IgD-negative memory B cell (primary cell): ENCODE results near the gene UGT1A5. TPM values are rescaled to one million over a fixed set of nuclear protein-coding genes. Genes with fewer than 3 reads are reported as not detected.
"Not testable (repeated sequence)": the region's sequence is repeated elsewhere in the genome, so short reads cannot be mapped to it uniquely, and the experiment has no call there.

ENCODE experiments used
- H3K27ac Mint-ChIP-seq, 3 donors: one replicate each; pipeline ENCODE4 v1.8.0; 2020 to 2022; ENCODE audit warnings: mild to moderate bottlenecking in 3 of 3, mixed read lengths in 3 of 3, moderate library complexity in 1 of 3
- H3K27me3 Mint-ChIP-seq: one replicate; pipeline ENCODE4 v1.8.0; 2021; ENCODE audit warnings: mixed read lengths
- H3K36me3 Mint-ChIP-seq: one replicate; pipeline ENCODE4 v1.8.0; 2020; ENCODE audit warnings: mild to moderate bottlenecking, mixed read lengths
- H3K4me1 Mint-ChIP-seq, 3 donors: one replicate each; pipeline ENCODE4 v1.8.0; 2020 to 2022; ENCODE audit warnings: mixed read lengths in 3 of 3, mild to moderate bottlenecking in 1 of 3
- H3K4me3 Mint-ChIP-seq, 4 donors: one replicate each; pipeline ENCODE4 v1.8.0; 2020 to 2022; ENCODE audit warnings: mild to moderate bottlenecking in 4 of 4, mixed read lengths in 4 of 4, moderate library complexity in 3 of 4
- H3K9me3 Mint-ChIP-seq, 3 donors: one replicate each; pipeline ENCODE4 v1.8.0; 2020 to 2021; ENCODE audit warnings: mixed read lengths in 3 of 3, mild to moderate bottlenecking in 1 of 3
- polyA plus RNA-seq: library from polyadenylated mRNA; unstranded; fragments of 300-500 nt; fragmentation: Illumina TruSeq; gene quantifications from one replicate; pipeline ENCODE4 v1.2.3, GENCODE V29; 2021

UGT1A5 gene
- polyA plus RNA-seq, 1 donor from 2014 or later = not detected

- H3K36me3 Mint-ChIP-seq = no peaks in the 10 kb centered on the region
- H3K27ac Mint-ChIP-seq = no peak overlapping the region
- H3K4me1 Mint-ChIP-seq = no peaks in the 10 kb centered on the region
- H3K27me3 Mint-ChIP-seq = peaks cover 19% of the 10 kb centered on the region
- H3K4me3 Mint-ChIP-seq = no peak overlapping the region
- H3K9me3 Mint-ChIP-seq = peaks cover 7 to 21% (median 16%) of the 10 kb centered on the region in 3 donors
Measured at GRCh38 chr2:233747283-233747544, 34.5 kb downstream of the UGT1A5 start.

- Mint-ChIP-seq H3K27me3 (peaks cover 16% of the 10 kb centered on the region), H3K9me3 (peaks cover 9 to 22% (median 16%) of the 10 kb centered on the region in 3 donors)
- not testable (repeated sequence) for H3K27ac Mint-ChIP-seq, H3K4me1 Mint-ChIP-seq, H3K4me3 Mint-ChIP-seq, H3K36me3 Mint-ChIP-seq
Measured at GRCh38 chr2:233750689-233751088, 38.0 kb downstream of the UGT1A5 start.

GRCh38 chr2:233751212-233752009 lies 38.7 kb downstream of the UGT1A5 start:
- Mint-ChIP-seq H3K27me3 (peaks cover 16% of the 10 kb centered on the region), H3K9me3 (peaks cover 9 to 22% (median 16%) of the 10 kb centered on the region in 3 donors), H3K4me3 (peak overlapping the region in 1 of 4 donors; percentile 40), H3K27ac (peak overlapping the region in 1 of 3 donors; percentile 60)
- not testable (repeated sequence) for H3K36me3 Mint-ChIP-seq, H3K4me1 Mint-ChIP-seq

DNA sequence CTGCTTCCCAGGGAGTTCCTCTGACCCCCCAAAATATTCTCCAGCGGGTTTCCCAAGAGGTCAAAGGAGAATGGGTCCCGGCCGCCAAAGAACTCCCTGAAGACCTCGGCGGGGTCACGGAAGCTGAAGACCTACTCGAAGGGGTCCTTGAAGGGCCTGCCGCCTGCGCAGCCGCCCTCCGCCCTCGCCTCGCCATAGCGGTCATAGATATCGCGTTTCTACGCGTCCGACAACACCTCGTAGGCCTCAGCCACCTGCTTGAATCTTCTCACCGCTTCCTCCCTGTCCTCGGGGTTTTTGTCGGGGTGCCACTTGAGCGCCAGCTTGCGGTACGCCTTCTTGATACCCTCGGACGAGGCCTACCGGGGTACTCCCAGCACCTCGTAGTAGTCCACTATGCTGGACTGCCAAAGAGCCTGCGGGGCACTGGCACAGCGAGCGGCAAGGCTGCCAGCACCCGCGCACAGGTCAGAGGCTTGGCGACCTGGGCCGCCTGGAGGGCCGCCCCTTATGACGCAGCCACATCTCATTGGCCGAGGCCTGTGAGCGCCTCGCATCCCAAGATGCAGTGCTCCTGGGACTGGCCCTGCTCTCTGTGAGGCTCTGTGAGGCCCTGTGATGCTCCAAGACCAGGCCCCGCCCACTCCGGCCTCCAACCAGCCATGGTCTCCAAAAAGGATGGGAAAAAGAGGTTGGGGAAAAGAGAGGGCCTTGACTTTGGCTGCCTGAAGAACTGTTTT lies 42.3 kb downstream of the UGT1A5 start:
- Mint-ChIP-seq H3K4me1 (no peaks in the 10 kb centered on the region), H3K4me3 (no peak overlapping the region), H3K36me3 (peaks cover 2% of the 10 kb centered on the region), H3K27ac (no peak overlapping the region), H3K27me3 (peaks cover 1% of the 10 kb centered on the region), H3K9me3 (peaks cover 6 to 14% (median 12%) of the 10 kb centered on the region in 3 donors)

DNA sequence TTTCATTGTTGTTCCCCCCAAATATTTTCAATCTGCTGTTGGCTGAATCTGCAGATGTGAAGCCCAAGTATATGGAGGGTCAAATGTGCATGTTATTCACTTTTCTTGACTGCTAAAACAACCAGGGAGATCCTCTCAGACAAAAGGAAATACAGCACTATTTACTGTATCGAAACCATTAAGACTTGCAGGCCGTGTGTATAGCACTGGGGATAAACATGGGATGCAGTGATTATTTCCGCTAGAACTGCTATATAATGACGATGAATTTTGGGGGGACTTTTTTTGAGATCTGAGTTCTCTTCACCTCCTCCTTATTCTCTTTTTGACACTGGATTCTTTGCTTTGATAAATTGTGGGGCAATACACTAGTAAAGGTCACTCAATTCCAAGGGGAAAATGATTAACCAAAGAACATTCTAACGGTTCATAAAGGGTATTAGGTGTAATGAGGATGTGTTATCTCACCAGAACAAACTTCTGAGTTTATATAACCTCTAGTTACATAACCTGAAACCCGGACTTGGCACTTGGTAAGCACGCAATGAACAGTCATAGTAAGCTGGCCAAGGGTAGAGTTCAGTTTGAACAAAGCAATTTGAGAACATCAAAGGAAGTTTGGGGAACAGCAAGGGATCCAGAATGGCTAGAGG lies 43.8 kb downstream of the UGT1A5 start:
- H3K9me3 Mint-ChIP-seq = peaks cover 2 to 5% (median 2%) of the 10 kb centered on the region in 3 donors
- no peak overlapping the region for H3K4me3 Mint-ChIP-seq
- H3K36me3 Mint-ChIP-seq = peaks cover 2% of the 10 kb centered on the region
- peaks cover 1% of the 10 kb centered on the region for H3K27me3 Mint-ChIP-seq
- H3K4me1 Mint-ChIP-seq = no peaks in the 10 kb centered on the region
- H3K27ac Mint-ChIP-seq = no peak overlapping the region

- Mint-ChIP-seq H3K4me3 (no peak overlapping the region), H3K27me3 (no peaks in the 10 kb centered on the region), H3K27ac (no peak overlapping the region), H3K9me3 (peaks cover 0 to 2% (median 0%) of the 10 kb centered on the region in 3 donors), H3K36me3 (peaks cover 2% of the 10 kb centered on the region), H3K4me1 (no peaks in the 10 kb centered on the region)
Measured at GRCh38 chr2:233758141-233758540, 45.4 kb downstream of the UGT1A5 start.

GRCh38 chr2:233758849-233759248 lies 46.1 kb downstream of the UGT1A5 start:
- H3K27ac Mint-ChIP-seq = no peak overlapping the region
- no peaks in the 10 kb centered on the region for H3K4me1 Mint-ChIP-seq
- peaks cover 2% of the 10 kb centered on the region for H3K27me3 Mint-ChIP-seq
- H3K9me3 Mint-ChIP-seq = peaks cover 0 to 2% (median 0%) of the 10 kb centered on the region in 3 donors
- peaks cover 2% of the 10 kb centered on the region for H3K36me3 Mint-ChIP-seq
- no peak overlapping the region for H3K4me3 Mint-ChIP-seq

DNA sequence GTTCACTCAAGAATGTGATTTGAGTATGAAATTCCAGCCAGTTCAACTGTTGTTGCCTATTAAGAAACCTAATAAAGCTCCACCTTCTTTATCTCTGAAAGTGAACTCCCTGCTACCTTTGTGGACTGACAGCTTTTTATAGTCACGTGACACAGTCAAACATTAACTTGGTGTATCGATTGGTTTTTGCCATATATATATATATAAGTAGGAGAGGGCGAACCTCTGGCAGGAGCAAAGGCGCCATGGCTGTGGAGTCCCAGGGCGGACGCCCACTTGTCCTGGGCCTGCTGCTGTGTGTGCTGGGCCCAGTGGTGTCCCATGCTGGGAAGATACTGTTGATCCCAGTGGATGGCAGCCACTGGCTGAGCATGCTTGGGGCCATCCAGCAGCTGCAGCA lies 47.3 kb downstream of the UGT1A5 start, which contains the start of gene UGT1A1:
TSS of gene UGT1A1 (plus strand) at position 228 of the 400 bp plus-strand sequence. CDS start at position 246, 18 bp downstream.
- peaks cover 8% of the 10 kb centered on the region for H3K27me3 Mint-ChIP-seq
- H3K36me3 Mint-ChIP-seq = peaks cover 2% of the 10 kb centered on the region
- peaks cover 0 to under 1% (median 0%) of the 10 kb centered on the region in 3 donors for H3K9me3 Mint-ChIP-seq
- no peak within 1 kb of the TSS for H3K4me3 Mint-ChIP-seq
- no peaks in the 10 kb centered on the region for H3K4me1 Mint-ChIP-seq
- H3K27ac Mint-ChIP-seq = no peak within 1 kb of the TSS

DNA sequence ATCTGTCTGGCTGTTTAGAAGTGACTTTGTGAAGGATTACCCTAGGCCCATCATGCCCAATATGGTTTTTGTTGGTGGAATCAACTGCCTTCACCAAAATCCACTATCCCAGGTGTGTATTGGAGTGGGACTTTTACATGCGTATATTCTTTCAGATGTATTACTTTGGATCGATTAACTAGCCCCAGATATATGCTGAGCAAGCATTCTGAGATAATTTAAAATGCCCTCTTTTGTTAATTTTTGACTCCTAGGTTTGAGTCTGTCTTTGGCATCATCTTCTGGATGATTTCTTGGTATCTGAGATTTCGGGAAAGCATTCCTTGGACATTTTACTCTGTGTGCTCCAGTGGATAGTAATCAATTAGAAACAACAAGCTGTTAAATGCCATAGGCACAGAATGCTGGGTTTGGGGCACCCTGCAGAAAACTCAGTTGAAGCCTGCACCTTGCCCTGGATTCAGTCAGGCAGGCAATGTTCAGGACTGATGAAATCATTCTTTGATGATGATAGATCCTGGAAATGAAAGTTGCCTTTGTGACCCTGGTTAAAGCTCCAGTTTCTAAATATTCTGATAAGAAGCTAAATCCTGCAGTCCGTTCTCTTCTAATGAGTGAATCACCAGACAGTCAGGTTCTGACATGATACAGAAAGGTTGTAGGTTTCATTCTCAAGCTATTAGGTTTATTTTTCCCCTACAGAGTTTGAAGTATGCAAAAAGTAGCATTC lies 48.5 kb downstream of the UGT1A5 start:
- no peak overlapping the region for H3K27ac Mint-ChIP-seq
- no peaks in the 10 kb centered on the region for H3K9me3 Mint-ChIP-seq
- H3K27me3 Mint-ChIP-seq = peaks cover 8% of the 10 kb centered on the region
- H3K4me1 Mint-ChIP-seq = no peaks in the 10 kb centered on the region
- H3K36me3 Mint-ChIP-seq = peaks cover 2% of the 10 kb centered on the region
- H3K4me3 Mint-ChIP-seq = no peak overlapping the region

DNA sequence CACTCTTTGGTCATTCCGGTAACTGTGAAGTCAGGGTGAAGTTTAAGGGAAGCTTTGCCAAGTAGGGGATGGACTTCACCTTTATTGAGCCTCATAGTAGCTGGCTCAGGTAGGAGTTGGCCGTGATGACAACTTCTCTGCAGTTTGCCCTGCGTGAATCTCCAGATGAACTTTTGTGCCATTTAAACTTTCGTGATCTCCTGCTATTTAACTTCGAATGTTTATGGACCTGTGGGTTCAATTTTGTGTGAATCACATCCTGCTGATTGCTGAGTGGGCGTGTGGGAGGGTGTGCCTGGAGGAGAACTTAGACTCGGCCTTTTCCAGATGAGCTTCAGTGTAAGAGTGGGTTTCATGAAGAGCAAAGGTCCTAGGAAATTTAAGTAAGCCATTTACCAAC lies 51.6 kb downstream of the UGT1A5 start:
- Mint-ChIP-seq H3K36me3 (no peaks in the 10 kb centered on the region), H3K27ac (no peak overlapping the region), H3K4me3 (no peak overlapping the region), H3K4me1 (no peaks in the 10 kb centered on the region), H3K27me3 (peaks cover 13% of the 10 kb centered on the region), H3K9me3 (peaks cover 0 to 2% (median 0%) of the 10 kb centered on the region in 3 donors)

DNA sequence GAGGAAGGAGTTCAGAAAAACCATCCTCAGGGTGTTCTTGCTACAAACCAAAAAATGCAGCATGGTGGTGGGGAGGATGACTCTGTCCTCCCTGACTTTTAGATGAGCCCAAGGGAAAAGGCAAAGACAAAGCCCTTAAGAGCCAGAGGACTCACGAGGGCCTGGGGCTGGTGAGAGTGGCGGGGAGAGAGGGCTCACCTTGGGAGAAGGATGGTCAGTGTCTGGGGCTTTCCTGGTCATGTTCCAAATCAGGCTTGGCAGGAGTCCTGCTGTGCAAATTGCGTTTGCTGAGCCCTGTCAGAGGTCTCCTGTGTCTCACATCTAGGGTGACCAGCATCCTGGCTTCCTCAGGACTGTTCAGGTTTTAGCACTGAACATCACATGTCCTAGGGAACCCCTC lies 52.1 kb downstream of the UGT1A5 start:
- no peaks in the 10 kb centered on the region for H3K4me1 Mint-ChIP-seq
- H3K27ac Mint-ChIP-seq = no peak overlapping the region
- H3K4me3 Mint-ChIP-seq = no peak overlapping the region
- peaks cover 0 to 2% (median 0%) of the 10 kb centered on the region in 3 donors for H3K9me3 Mint-ChIP-seq
- H3K27me3 Mint-ChIP-seq = peaks cover 13% of the 10 kb centered on the region
- H3K36me3 Mint-ChIP-seq = no peaks in the 10 kb centered on the region

DNA sequence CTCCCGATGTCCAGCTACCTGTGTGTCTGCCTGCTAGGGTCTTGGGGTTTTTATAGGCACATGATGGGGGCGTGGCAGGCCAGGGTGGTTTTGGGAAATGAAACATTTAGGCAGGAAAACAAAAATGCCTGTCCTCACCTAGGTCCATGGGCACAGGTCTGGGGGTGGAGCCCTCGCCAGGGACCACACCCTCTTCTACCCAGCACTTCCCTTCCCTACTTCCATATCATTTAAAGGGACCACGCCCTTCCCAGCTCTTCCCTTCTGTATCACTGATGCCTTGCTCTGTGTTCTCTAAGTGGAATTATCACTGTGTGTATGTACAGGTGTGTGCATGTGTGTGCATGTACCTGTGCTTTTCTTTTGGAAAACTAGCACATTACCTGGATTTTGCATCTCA lies 53.7 kb downstream of the UGT1A5 start:
- H3K4me3 Mint-ChIP-seq = no peak overlapping the region
- no peaks in the 10 kb centered on the region for H3K36me3 Mint-ChIP-seq
- H3K4me1 Mint-ChIP-seq = no peaks in the 10 kb centered on the region
- H3K27me3 Mint-ChIP-seq = peaks cover 13% of the 10 kb centered on the region
- H3K9me3 Mint-ChIP-seq = peaks cover 0 to 2% (median 0%) of the 10 kb centered on the region in 3 donors
- H3K27ac Mint-ChIP-seq = no peak overlapping the region

- peaks cover 0 to 2% (median 2%) of the 10 kb centered on the region in 3 donors for H3K9me3 Mint-ChIP-seq
- H3K36me3 Mint-ChIP-seq = no peaks in the 10 kb centered on the region
- H3K4me3 Mint-ChIP-seq = no peak overlapping the region
- no peak overlapping the region for H3K27ac Mint-ChIP-seq
- peaks cover 13% of the 10 kb centered on the region for H3K27me3 Mint-ChIP-seq
- no peaks in the 10 kb centered on the region for H3K4me1 Mint-ChIP-seq
Measured at GRCh38 chr2:233768076-233768475, 55.4 kb downstream of the UGT1A5 start.

DNA sequence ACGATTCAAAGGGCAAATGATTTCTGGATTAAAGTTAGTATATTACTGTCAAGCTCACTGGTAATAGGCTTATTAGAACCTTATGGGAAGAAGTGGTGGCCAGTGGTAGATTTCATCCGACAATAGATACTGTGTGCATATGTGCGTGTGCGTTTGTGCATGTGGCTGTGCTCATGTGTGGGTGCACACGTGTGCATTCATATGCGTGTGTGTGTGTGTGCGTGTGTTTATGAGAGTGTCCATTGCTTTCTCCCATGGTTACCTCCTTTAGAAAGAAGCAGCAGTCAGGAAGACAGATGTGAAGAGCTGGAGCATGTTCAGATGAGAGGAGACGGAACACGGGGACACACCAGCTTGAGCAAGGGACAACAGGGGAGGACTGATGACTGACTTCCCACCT lies 56.6 kb downstream of the UGT1A5 start:
- no peak overlapping the region for H3K4me3 Mint-ChIP-seq
- H3K9me3 Mint-ChIP-seq = peaks cover 0 to 2% (median 2%) of the 10 kb centered on the region in 3 donors
- no peaks in the 10 kb centered on the region for H3K36me3 Mint-ChIP-seq
- H3K4me1 Mint-ChIP-seq = no peaks in the 10 kb centered on the region
- peak overlapping the region in 1 of 3 donors; percentile 72 for H3K27ac Mint-ChIP-seq
- peaks cover 8% of the 10 kb centered on the region for H3K27me3 Mint-ChIP-seq

GRCh38 chr2:233772153-233772552 lies 59.4 kb downstream of the UGT1A5 start:
- H3K36me3 Mint-ChIP-seq = peaks cover 2% of the 10 kb centered on the region
- H3K4me1 Mint-ChIP-seq = no peaks in the 10 kb centered on the region
- no peak overlapping the region for H3K27ac Mint-ChIP-seq
- peaks cover 2 to 9% (median 8%) of the 10 kb centered on the region in 3 donors for H3K9me3 Mint-ChIP-seq
- H3K27me3 Mint-ChIP-seq = peaks cover 4% of the 10 kb centered on the region
- no peak overlapping the region for H3K4me3 Mint-ChIP-seq
